Mesenteric fat pad (tissue), 1 donor: ENCODE data around the gene ING3. TPM values are rescaled to one million over a fixed set of nuclear protein-coding genes. Genes with fewer than 3 reads are reported as not detected.
"Not testable (repeated sequence)": the region's sequence is repeated elsewhere in the genome, so short reads cannot be mapped to it uniquely, and the experiment has no call there.

ENCODE experiments used
- DNase-seq: peaks from one replicate; pipeline ENCODE4 v3.0.0-alpha.2; 2020; ENCODE audit warnings: low spot score
- total RNA-seq: library from RNA; stranded (reverse); fragmentation: NEBNext Ultra II Directional; extraction: Animal tissue kit (Norgen Biotek cat#: 25700); gene quantifications from one replicate; pipeline ENCODE4 v1.2.1, GENCODE V29; 2021
- donor health status: DM: yes; HTN: yes; CAD: no.

The ING3 gene
- total RNA-seq, 1 donor from 2014 or later = 14.3 TPM

DNA sequence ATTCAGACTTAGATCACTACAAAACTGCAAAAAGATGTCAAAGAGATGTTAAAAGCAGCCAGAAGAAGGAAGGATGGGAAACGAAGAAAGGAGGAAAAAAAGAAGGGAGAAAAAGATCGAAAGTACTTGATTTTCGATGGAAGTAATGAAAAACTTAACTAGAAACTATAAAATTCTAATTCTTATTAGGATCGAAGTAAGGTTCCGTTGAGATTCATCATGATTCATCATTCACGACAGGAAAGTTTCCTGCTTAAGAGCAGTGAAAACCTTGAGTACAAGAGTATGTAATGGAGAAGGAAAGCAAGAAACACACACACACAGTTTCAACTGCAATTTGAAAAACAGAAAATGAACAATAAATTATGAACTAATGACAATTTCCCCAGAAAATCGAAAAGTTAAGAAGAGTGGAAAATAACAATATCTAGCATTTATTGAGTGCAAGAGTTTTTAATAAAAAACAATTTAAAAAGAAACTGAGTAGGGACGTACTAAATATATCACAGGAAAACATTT is 1.1 kb upstream of the ING3 start:
- no peak for DNase-seq

DNA sequence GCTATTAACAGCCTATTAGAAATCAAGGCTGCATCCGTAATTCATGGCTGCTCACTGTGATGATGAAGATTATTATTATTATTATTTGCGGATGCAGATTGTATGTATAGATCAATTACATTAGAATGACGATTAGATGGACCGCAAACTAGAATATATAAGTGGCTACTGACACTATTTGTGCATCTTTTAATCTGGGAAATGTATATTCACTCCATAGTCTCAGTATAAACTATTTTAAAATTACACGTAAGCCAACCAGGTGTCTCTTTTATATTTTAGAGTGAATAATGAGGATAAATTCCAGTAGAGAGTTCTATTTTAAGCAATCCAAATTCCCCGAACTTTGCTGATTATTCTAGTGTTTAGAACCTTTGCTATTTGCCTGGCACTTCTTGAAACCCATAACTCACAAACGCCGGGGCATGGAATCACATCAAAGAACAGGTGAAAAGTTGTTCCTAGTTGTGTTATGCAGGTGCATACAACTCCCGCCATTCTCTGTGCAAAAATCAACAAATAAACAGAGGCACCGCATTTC is 509 bp upstream of the ING3 start:
- no peak for DNase-seq

DNA sequence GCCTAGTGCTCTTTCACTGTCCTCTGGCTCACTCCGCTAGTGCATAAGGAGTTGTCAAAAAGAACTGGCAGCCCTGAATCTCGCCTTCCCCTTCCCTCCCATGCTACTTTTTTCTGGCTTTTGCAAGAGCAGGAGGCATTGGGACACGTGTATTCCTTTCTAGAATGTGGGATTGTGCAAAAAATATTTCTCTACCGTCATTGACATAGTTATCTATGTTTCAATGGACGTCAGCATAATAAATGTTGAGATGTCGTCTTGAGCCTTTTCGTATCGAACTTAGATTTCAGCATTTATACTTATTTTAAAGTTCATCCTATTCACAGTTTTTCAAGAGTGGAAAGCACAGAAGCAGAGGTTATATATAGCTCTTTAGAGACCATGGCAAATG is 727 bp downstream of the ING3 start:
- DNase-seq = no peak

DNA sequence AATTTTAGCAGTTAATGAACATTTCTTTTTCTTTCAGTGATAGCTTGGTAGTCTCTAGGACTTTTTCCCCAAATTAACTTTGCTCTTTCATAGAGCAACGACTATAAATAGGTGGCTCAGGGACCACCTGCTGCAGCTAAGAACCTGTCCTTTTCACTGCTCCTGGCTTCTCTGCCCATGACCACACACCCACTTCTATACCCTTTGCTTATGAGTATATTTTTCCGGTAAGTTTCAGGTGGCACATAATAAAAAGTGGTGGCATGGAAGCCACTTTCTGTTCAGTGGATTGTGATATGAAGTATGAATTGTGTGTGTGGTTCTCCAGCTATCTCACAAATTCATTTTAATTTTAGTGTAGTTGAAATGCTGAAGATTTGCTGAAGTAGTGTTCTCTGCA is 1.2 kb downstream of the ING3 start:
- DNase-seq = no peak

DNA sequence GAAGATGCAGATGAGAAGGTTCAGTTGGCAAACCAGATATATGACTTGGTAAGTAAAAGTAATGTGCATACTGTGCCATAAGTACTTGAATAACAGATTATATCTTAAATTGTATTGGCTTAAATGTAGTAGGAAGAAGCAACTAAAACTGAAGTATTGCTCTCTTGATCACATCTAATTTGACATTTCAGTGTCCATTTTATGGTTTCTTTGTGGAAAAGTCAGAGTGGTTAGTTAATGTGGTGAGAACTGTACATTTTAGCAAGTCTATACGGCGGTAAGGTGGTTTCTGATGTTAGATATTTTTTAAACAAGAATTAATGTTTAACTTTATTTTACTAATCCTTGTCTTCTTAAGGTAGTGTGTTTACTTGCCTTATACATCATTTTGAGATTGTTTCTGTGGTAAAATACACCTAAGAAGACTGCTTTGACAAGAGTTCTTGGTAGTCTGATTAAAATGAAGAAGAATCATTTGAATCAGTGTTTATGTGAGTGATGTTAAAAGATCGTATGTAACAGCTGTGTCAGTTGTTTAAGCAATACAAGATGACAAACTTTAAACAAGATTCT is 5.1 kb downstream of the ING3 start:
- DNase-seq = no peak

DNA sequence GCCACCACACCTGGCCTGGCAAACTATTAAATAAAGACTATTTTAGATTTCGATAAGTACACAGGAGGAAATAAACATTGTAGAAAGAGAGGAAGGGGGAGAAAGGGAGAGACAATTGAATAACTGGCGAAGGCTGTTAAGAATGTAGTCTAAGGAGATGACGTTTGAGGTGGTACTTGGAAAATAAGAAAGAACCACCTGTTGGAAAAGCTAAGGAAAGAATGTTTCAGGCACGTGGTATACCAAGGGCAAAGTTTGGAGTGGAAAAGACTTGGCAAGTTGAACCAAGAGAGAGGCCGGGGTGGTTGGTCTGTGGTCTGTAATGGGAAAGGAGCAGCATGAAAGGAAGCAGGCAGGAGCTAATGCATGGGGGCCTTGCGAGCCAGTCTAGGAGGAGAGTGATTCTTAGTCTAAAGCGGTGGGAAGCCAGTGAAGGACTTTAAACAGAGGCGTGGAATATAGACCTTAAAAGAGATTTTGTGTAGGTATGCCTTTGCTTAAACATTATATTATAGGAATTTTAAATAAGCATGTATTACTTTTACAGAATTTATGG is 9.4 kb downstream of the ING3 start:
- no peak for DNase-seq

DNA sequence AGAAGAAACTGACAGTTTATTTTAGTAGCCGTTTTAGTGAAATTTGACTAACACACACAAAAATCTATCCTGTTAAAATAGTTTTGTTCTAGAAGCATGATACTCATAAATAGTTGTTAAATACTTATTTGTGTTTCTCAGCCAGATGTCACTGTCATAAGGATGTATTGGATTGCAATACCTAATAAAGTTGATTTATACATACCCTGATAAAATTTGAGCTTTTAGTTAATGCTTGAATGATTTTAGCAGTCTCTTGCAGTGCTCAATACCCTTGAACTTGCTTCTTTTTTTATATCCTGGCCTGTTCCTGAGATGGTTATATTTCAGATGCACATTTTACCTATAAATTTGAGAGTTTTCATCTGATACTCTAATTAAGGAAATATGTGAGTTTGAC is 10.1 kb downstream of the ING3 start:
- DNase-seq = no peak

DNA sequence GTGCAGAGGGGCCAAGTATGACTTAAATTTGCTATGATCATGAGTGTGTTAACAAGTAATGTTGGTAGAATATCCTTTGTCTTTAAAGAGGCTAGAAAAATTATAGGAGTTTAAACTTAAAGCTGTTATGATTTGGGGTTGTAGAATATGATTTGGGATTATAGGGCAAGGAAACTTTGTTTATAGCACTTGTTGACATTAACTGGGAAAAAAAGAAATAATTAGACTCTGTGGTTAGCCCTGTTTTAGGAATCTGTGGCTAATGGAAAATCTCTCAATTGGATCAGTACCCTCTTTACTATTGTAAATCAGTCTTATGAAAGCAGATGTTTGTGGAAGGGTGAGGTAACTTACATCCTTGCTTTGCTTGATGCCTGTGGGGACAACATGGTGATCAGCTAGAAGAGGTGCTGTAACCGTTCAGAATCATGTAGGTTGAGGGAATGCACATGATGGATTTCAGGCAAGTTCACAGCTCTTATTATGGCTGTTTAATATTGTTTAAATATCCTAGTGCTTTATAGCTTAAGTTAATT is 11.1 kb downstream of the ING3 start:
- DNase-seq = no peak

DNA sequence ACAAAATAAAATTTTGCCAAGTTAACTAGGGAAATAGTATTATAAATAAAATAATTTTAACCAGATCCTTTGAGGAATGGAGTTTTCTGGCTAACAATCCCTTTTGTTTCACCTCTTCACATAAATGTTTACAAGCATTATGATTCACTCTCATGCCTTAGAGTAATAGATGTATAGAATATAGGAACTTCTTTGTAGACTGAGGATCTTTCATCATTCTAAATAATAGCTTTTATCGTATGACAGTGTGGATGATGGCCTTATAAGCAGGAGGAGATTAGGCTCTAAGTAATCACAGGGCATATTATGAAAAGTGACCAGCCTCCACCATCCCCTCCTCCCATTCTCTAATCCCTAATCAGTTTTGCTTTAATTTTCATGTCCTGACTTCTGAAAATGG is 13.5 kb downstream of the ING3 start:
- no peak for DNase-seq

DNA sequence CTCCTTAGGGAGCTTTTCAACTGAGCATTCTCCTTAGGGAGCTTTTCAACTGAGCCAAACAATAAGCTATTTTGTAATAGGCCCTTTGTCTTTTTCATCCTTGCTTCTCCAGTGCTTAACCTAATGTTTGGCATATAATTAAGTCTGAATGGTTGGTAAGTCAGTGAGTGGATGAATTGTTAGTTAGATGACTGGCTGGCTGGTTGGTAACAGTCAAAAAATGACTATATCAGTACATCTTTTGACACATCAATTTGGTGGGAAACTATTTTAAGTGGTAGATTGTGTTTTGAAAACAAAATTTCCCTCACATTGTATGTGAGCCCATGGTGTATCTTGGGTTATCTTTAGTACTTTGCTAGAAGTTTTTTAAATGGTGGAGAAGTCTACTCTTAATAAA is 16.4 kb downstream of the ING3 start:
- no peak for DNase-seq

DNA sequence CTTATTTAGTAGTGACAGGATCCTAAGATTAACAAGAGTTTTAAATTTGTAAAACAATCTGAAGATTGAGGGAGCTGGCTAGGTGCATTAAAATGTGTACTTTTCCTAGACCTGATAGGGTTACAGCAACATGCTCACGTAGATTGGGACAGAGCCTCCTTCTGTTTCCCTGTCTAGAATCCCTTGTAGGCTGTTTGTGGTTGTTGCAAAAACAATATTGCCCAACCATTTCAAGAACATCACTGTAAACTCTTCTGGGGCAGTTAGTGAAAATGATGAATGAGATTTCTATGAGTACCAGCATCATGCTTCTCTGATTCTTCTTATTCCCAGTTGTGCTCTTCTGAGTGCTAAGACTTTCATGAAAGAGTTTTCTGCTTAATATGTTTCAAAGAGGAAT is 23.3 kb downstream of the ING3 start:
- no peak for DNase-seq

DNA sequence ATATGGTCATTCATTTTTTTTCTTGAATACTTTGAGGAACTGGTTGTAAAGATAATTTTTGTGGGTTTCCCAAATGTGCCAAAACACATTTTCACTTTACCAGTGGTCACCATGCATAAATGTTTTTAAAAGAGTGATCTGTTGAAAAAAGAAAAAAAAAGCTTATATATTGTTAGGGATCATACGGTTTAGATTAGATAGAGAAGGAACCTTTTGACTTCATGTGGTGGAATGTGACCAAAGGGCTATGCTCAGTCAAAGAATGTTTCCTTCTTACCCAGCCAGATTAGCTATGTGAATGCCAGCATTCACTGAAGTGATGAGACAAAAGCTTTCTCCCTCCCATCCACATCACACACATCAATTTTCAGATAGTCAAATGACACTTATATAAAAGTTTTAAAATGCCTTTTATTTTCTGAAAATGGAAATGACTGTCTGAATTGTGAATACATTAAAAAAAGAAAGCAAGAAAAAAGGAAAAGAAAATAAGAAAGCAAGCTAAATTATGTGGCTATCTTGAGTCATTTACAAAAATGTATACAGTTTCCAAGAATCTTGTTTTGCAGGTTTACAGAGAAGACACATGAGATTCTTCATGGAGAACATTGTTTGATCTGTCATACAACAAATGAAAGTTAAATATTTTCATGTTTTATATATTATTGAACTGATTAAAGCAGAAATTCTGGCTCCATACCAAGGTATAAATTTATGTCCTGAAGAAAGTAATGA is 29.4 kb downstream of the ING3 start:
- DNase-seq = no peak

DNA sequence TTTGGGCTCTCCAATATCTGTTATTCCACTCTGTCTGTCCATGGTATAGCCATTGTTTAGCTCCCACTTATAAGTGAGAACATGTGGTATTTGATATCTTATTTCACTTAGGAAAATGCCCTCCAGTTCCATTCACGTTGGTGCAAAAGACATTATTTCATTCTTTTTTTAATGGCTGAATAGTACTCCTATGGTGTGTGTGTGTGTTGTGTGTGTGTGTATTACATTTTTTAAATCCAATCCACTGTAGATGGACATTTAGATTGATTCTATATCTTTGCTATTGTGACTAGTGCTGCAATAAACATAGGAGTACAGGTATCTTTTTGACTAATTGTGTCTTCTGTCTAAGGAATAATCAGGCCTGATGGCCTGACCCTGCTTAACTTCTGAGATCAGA is 30.5 kb downstream of the ING3 start:
- no peak for DNase-seq

DNA sequence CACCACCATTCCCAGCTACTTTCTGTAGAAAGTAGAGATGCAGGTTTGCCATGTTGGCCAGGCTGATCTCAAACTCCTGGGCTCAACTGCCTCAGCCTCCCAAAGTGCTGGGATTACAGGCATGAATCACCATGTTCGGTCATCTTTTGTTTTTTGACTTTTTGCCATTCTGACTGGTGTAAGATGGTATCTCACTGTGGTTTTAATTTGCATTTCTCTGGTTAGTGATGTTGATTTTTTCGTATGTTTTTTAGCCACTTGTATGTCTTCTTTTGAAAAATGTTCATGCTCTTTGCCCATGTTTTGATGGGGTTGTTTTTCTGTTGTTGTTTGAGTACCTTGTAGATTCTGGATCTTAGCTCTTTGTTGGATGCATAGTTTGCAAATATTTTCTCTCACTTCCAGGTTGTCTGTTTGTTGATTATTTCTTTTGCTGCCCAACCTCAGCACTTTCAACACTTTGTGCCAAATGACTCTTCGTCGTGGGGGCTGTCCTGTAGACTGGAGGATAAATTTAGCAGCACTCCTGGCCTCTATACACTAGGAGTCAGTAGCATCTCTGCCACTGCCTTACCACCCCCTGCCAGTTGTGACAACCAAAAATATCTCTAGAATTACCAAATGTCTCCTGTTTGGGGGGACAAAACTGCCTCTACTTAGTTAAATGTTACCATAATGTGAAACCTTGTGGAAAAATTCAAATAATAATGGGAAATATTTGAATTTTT is 31.5 kb downstream of the ING3 start:
- no peak for DNase-seq

DNA sequence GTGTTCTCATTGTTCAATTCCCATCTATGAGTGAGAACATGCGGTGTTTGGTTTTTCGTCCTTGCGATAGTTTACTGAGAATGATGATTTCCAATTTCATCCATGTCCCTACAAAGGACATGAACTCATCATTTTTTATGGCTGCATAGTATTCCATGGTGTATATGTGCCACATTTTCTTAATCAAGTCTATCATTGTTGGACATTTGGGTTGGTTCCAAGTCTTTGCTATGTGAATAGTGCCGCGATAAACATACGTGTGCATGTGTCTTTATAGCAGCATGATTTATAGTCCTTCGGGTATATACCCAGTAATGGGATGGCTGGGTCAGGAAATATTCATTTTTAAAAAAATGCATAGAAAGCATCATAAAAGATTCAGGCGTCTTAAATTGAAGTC is 33.0 kb downstream of the ING3 start:
- DNase-seq = not testable (repeated sequence)

DNA sequence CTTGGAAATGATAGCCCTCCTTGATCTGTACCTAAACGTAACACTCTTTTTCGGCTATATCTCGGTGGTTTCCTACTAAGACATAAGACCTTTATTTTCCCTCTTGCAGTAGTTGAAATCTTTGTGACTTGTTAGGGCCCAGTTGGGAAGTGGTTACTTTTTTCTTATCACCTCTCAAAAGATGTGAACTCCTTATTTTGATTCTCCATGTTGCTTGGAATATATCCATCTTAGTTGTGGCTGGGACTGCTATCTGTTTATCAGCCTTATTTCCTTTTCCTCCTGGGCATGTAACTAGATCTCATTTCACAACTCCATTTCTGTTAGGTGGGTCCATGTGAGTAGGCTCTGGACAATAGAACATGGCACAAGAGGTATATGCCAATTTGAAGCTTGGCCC is 33.8 kb downstream of the ING3 start:
- DNase-seq = no peak

DNA sequence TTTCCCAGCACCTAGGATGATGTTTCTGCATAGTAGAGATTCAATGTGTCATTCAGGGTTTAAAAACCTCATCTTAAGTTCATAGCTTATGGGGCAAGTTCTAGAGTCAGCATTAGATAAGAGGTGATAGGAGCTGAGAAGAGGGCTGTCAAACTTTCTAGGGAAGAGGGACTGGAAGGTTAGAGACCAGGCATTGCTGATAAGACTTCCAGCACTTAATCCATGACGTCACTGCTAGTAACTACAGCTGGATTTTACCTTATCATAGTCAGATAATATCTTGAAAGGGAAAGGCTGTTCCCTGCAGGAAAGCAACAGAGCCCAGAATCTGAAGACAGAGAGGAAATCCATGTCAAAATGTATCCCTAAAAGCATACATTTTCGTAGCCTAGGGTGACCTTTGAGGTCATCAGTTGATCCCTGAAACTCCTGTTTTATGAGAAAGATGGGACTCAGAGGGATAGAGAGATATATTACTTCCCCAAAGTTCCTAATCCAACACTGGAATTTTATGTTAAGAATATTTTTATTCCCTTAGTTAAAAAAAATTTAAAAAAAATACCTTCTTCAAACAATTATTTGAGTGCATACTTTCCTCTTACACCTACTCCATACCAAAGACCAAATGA is 34.7 kb downstream of the ING3 start:
- DNase-seq = no peak

DNA sequence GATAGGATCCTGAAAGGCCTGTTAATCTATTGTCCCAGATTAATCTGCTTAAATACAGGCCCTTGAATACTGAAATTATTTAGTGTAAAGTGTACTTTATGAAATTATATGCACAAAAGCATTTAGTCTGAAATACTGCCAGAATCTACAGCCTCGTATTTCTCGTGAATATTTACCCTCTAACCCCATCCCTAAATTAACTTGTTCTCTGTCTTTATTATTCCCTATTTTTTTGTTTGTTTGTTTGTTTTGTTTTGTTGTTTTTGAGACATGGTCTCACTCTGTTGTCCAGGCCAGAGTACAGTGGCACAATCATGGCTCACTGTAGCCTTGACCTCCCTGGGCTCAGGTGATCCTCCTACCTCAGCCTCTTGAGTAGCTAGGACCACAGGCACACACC is 35.3 kb downstream of the ING3 start:
- DNase-seq = no peak

DNA sequence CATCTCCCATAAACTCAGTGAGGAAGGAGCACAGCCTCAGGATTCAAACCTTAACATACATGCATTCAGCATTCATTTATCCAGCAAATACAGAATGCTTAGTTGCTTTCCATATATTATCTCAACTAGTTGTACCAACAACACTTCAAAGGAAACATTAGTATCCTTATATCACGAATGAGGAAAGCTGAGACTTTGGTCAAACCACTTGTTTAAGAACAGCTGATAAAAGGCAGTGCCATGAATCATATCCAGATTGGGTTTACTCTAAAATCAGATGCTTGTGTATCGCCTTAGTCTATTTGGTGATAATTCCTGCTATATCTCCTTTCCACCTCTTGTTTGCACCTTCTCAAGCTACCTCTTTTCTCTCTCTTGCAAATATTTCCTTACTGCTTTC is 36.1 kb downstream of the ING3 start:
- DNase-seq = no peak

DNA sequence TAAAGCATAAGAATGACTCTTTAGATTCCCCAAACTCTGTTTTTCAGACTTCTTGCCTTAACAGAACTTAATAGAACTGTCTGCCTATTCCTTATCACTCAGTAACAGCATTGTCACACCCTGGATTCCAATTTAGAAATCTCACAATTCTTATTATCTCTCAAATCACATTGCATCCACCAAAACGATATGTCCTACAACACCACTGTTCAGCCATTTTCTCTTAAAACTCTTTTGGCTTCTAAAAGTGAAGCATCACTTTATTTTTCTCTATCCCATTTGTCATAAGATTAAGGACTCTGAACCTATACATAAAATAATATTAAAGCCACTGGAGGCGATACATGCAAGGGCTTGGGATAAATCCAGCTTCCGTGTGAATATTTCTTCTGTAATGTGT is 36.7 kb downstream of the ING3 start:
- DNase-seq = no peak
